Esophagus (tissue), 2 donors: ENCODE measurements around the gene FALEC. TPM values are rescaled to one million over a fixed set of nuclear protein-coding genes. Genes with fewer than 3 reads are reported as not detected.
A peak's percentile ranks its signal among the peaks of the same experiment; 100 is the strongest.
"Not testable (repeated sequence)": the region's sequence is repeated elsewhere in the genome, so short reads cannot be mapped to it uniquely, and the experiment has no call there.

Experiments
- H3K27ac ChIP-seq, 2 donors: one replicate each; pipeline ENCODE4 v1.5.1; 2013; ENCODE audit warnings: low read depth in 2 of 2, mild to moderate bottlenecking in 2 of 2, inconsistent platforms in 1 of 2, low read length in 1 of 2, moderate library complexity in 1 of 2
- H3K27me3 ChIP-seq, 2 donors: one replicate each; pipeline ENCODE4 v1.6.1; 2013; ENCODE audit warnings: low read length in 2 of 2, control low read depth in 1 of 2, mild to moderate bottlenecking in 1 of 2; ENCODE audit not compliant: insufficient read depth in 2 of 2, control insufficient read depth in 1 of 2
- H3K36me3 ChIP-seq, 2 donors: one replicate each; pipeline ENCODE4 v1.6.1; 2013; ENCODE audit warnings: low read length in 1 of 2; ENCODE audit not compliant: control insufficient read depth in 2 of 2, insufficient read depth in 2 of 2
- H3K4me1 ChIP-seq, 2 donors: one replicate each; pipeline ENCODE4 v1.6.1; 2013; ENCODE audit warnings: low read length in 1 of 2; ENCODE audit not compliant: control insufficient read depth in 2 of 2, insufficient read depth in 2 of 2
- H3K4me3 ChIP-seq, 2 donors: one replicate each; pipeline ENCODE4 v1.5.1; 2013; ENCODE audit warnings: low read length in 2 of 2, mild to moderate bottlenecking in 2 of 2, low read depth in 1 of 2, moderate library complexity in 1 of 2
- H3K9me3 ChIP-seq, 2 donors: one replicate each; pipeline ENCODE4 v1.6.1; 2013; ENCODE audit warnings: mild to moderate bottlenecking in 2 of 2, low read depth in 1 of 2, low read length in 1 of 2, moderate library complexity in 1 of 2; ENCODE audit not compliant: control insufficient read depth in 2 of 2, insufficient read depth in 1 of 2
- WGBS, 2 donors: extraction: QIAGEN DNeasy Blood & Tissue Kit; methylation state at CpG; one replicate each; pipeline ENCODE4 v1.1.7; 2013; 5-methylcytosine and 5-hydroxymethylcytosine counted together
- polyA plus RNA-seq, 2 donors: library from polyadenylated mRNA; stranded (reverse); fragments of 200-250 nt; gene quantifications; one replicate each; pipeline ENCODE4 v1.2.3, GENCODE V29; 2013
- donor health status: healthy with polysubstance abuse.
- donor health status: Bipolar disorder and iron deficiency.

Gene FALEC
- polyA plus RNA-seq, 2 donors, result 2.1 to 4.6 TPM

- Histone ChIP-seq H3K9me3 (no peaks in the 10 kb centered on the region), H3K36me3 (peaks cover 0 to under 1% of the 10 kb centered on the region in 2 donors), H3K4me1 (peaks cover 3 to 26% of the 10 kb centered on the region in 2 donors), H3K27ac (peak overlapping the region; percentile 93 to 98), H3K4me3 (peak overlapping the region in 1 of 2 donors; percentile 36), H3K27me3 (no peaks in the 10 kb centered on the region)
- 3% methylated on average over 10 of the region's 10 CpGs for WGBS, 2 donors
Measured at GRCh38 chr1:150567717-150568593, 52.4 kb downstream of the FALEC start.

DNA sequence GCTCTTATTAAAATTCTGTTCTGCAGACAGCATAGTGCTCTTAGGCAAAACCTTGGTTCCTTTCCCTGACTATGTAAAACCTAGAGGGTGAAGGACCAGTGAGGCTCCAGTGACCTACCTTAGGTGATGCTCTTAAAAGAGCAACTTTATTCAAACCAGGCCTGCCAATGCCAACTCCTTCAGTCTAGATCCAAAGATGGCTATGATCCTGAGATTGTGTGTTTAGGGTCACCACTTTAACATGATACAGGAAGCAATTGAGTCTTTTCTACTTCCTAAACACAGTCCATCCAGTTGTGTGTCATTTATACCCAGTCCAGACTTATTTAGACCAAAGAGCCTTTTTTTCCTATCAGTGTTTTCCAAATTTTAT lies 53.0 kb downstream of the FALEC start:
- Histone ChIP-seq H3K9me3 (no peaks in the 10 kb centered on the region), H3K4me1 (peaks cover 0 to 23% of the 10 kb centered on the region in 2 donors), H3K27me3 (no peaks in the 10 kb centered on the region), H3K36me3 (peaks cover 0 to 5% of the 10 kb centered on the region in 2 donors), H3K4me3 (no peak overlapping the region), H3K27ac (peak overlapping the region; percentile 93 to 98)

GRCh38 chr1:150572918-150573647 lies 57.5 kb downstream of the FALEC start:
- H3K4me3 ChIP-seq, result no peak overlapping the region
- H3K9me3 ChIP-seq, result no peaks in the 10 kb centered on the region
- H3K36me3 ChIP-seq, result peaks cover 2 to 15% of the 10 kb centered on the region in 2 donors
- H3K27me3 ChIP-seq, result no peaks in the 10 kb centered on the region
- H3K27ac ChIP-seq, result peak overlapping the region; percentile 11 to 49
- peaks cover 0 to 13% of the 10 kb centered on the region in 2 donors for H3K4me1 ChIP-seq
- 43 to 48% methylated on average over 4 of the region's 4 CpGs for WGBS, 2 donors

GRCh38 chr1:150573648-150574071 lies 58.1 kb downstream of the FALEC start:
- H3K9me3 ChIP-seq, H3K27me3 ChIP-seq, H3K4me3 ChIP-seq: not testable (repeated sequence)
- Histone ChIP-seq H3K36me3 (peaks cover 2 to 16% of the 10 kb centered on the region in 2 donors), H3K4me1 (peaks cover 0 to 13% of the 10 kb centered on the region in 2 donors), H3K27ac (peak overlapping the region; percentile 11 to 49)
- 68 to 72% methylated on average over 13 of the region's 13 CpGs for WGBS, 2 donors

- H3K9me3 ChIP-seq, result no peaks in the 10 kb centered on the region
- H3K27me3 ChIP-seq, result no peaks in the 10 kb centered on the region
- peaks cover 2 to 19% of the 10 kb centered on the region in 2 donors for H3K36me3 ChIP-seq
- WGBS, 2 donors, result 29 to 39% methylated on average over 6 of the region's 6 CpGs
- peaks cover 0 to 10% of the 10 kb centered on the region in 2 donors for H3K4me1 ChIP-seq
- H3K27ac ChIP-seq, result peak overlapping the region; percentile 34 to 68
- peak overlapping the region; percentile 40 to 95 for H3K4me3 ChIP-seq
Measured at GRCh38 chr1:150574260-150575071, 58.9 kb downstream of the FALEC start.

DNA sequence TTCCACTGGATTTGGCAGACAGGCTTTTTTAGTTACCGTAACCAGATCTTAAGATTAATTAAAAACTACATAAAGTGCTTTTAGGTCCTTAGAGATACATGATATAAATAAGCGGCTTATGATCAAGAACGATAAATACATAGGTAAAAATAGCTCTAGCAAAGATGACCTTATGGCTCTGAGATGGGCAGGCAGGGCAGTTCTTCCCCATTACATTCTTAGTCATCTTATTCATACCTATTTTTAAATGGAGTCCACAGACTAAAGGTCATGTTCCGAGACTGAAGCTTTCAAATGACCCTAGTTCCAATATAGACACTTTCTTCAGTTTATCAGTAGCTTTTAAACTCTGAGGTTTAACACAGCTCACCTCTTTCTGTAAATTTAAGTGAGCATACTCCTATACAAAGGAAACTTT lies 59.5 kb downstream of the FALEC start:
- peaks cover 2 to 19% of the 10 kb centered on the region in 2 donors for H3K36me3 ChIP-seq
- no peaks in the 10 kb centered on the region for H3K27me3 ChIP-seq
- no peaks in the 10 kb centered on the region for H3K9me3 ChIP-seq
- 20 to 26% methylated on average over 4 of the region's 4 CpGs for WGBS, 2 donors
- H3K4me3 ChIP-seq, result peak overlapping the region in 1 of 2 donors; percentile 95
- peak overlapping the region in 1 of 2 donors; percentile 78 for H3K27ac ChIP-seq
- peaks cover 0 to 4% of the 10 kb centered on the region in 2 donors for H3K4me1 ChIP-seq

GRCh38 chr1:150575518-150576366 lies 60.2 kb downstream of the FALEC start:
- Histone ChIP-seq H3K9me3 (no peaks in the 10 kb centered on the region), H3K4me1 (peaks cover 0 to 5% of the 10 kb centered on the region in 2 donors), H3K4me3 (peak overlapping the region; percentile 39 to 95), H3K27ac (peak overlapping the region; percentile 41 to 78), H3K36me3 (peaks cover 2 to 19% of the 10 kb centered on the region in 2 donors), H3K27me3 (no peaks in the 10 kb centered on the region)
- WGBS, 2 donors, result 0 to 2% methylated on average over 1 of the region's 1 CpG

DNA sequence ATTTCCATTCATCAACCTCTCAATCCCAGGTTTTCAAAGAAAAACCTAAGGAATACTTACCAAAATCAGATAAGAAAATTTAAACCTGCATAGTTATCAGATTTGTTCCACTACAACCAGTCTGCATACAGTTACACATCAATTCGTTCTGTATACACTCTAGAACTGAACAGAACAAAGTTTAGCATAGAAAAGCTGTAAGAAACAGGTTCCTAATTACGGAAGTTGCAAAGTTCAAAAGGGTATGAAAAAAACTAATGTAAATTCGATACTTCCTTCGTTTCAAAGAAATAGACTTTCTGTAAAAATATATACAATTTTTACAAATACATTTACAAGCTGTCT lies 60.8 kb downstream of the FALEC start:
- Histone ChIP-seq H3K27ac (no peak overlapping the region), H3K27me3 (no peaks in the 10 kb centered on the region), H3K4me3 (peak overlapping the region in 1 of 2 donors; percentile 95), H3K9me3 (no peaks in the 10 kb centered on the region), H3K4me1 (peaks cover 0 to 5% of the 10 kb centered on the region in 2 donors), H3K36me3 (peaks cover 2 to 19% of the 10 kb centered on the region in 2 donors)
- WGBS, 2 donors, result 1% methylated on average over 4 of the region's 4 CpGs
